Endothelial cell (in vitro differentiated cells): Measurements from ENCODE around the gene SPTBN2. TPM values are rescaled to one million over a fixed set of nuclear protein-coding genes. Genes with fewer than 3 reads are reported as not detected.

ENCODE experiments used
- DNase-seq: peaks from one replicate; pipeline ENCODE4 v3.0.0; 2021; ENCODE audit warnings: low spot score
- H3K27ac Mint-ChIP-seq: one replicate; pipeline ENCODE4 v1.8.0; 2021; ENCODE audit warnings: mixed read lengths, inconsistent platforms; ENCODE audit not compliant: unreplicated experiment
- H3K27me3 Mint-ChIP-seq: one replicate; pipeline ENCODE4 v1.8.0; 2021; ENCODE audit warnings: mild to moderate bottlenecking, moderate library complexity, mixed read lengths, inconsistent platforms; ENCODE audit not compliant: unreplicated experiment
- H3K36me3 Mint-ChIP-seq: one replicate; pipeline ENCODE4 v1.8.0; 2021; ENCODE audit warnings: mild to moderate bottlenecking, low read depth, mixed read lengths, inconsistent platforms; ENCODE audit not compliant: unreplicated experiment
- H3K4me1 Mint-ChIP-seq: one replicate; pipeline ENCODE4 v1.8.0; 2021; ENCODE audit warnings: mild to moderate bottlenecking, mixed read lengths, inconsistent platforms; ENCODE audit not compliant: unreplicated experiment
- H3K4me3 Mint-ChIP-seq: one replicate; pipeline ENCODE4 v1.8.0; 2021; ENCODE audit warnings: mild to moderate bottlenecking, mixed read lengths, inconsistent platforms; ENCODE audit not compliant: unreplicated experiment
- H3K9me3 Mint-ChIP-seq: one replicate; pipeline ENCODE4 v1.8.0; 2021; ENCODE audit warnings: mixed read lengths, inconsistent platforms; ENCODE audit not compliant: unreplicated experiment
- long read RNA-seq: library from polyadenylated mRNA; unstranded; transcript quantifications from one replicate; pipeline ENCODE4 v2.0.0, GENCODE V29; 2020; ENCODE audit not compliant: unreplicated experiment
- total RNA-seq: library from RNA; stranded (reverse); fragmentation: NEBNext Ultra II Directional; extraction: Animal tissue kit (Norgen Biotek cat#: 25700); gene quantifications from one replicate; pipeline ENCODE4 v1.2.1, GENCODE V29; 2021; ENCODE audit not compliant: unreplicated experiment
- TF ChIP-seq, protein P1 (sequence below): fragments of 200-600 bp; sonication (generic); IDR thresholded peaks from one replicate; pipeline ENCODE4 v1.5.0; 2021; ENCODE audit warnings: antibody characterized with exemption; ENCODE audit not compliant: unreplicated experiment

The SPTBN2 gene
- 17.1 TPM for total RNA-seq
- long read RNA-seq, partial matches to known transcripts = 1 of 1 reads
- long read RNA-seq, other reads (novel, unspliced or antisense) = 0 of 1 reads

DNA sequence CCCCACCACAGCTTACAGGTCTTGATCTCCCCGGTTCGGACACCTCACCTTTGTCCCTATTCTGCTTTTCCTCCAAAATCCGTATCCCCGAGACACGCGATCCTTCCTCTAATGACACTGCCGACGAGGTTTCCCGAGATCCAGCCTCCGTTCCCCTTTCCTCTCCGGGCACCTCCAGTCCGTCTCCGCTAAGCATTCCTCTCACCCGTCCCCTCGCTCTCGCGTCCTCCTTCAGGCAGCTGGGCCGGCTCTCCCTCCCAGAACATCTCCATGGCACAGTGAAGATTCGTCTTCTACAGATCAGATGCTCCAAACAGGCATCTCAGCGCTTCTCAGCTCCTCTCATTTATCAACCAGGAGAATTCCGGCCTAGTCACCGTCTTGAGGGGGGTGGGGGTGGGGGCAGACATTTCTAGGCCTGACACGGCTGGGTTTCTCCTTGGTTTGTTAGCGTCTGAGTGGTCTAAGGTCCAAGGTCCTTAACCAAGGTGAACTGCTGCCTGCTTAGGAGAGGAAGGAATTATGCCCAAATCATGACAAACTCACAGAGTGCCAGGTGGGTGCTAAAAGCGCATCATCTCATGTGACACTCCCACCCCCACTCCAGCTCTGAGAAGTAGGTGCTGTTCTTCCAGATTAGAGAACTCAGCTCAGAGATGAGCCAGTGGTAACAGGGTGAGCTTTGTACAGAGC is at the start of gene SPTBN2:
Gene SPTBN2, minus strand, starts transcription at position 524 of the 693 bp plus-strand sequence. CDS start 7,976 bp downstream, outside the sequence.
- DNase-seq = no peak
- peaks cover 14% of the 10 kb centered on the region for H3K27me3 Mint-ChIP-seq
- TF ChIP-seq, protein P1, sequence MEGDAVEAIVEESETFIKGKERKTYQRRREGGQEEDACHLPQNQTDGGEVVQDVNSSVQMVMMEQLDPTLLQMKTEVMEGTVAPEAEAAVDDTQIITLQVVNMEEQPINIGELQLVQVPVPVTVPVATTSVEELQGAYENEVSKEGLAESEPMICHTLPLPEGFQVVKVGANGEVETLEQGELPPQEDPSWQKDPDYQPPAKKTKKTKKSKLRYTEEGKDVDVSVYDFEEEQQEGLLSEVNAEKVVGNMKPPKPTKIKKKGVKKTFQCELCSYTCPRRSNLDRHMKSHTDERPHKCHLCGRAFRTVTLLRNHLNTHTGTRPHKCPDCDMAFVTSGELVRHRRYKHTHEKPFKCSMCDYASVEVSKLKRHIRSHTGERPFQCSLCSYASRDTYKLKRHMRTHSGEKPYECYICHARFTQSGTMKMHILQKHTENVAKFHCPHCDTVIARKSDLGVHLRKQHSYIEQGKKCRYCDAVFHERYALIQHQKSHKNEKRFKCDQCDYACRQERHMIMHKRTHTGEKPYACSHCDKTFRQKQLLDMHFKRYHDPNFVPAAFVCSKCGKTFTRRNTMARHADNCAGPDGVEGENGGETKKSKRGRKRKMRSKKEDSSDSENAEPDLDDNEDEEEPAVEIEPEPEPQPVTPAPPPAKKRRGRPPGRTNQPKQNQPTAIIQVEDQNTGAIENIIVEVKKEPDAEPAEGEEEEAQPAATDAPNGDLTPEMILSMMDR = no peak

DNA sequence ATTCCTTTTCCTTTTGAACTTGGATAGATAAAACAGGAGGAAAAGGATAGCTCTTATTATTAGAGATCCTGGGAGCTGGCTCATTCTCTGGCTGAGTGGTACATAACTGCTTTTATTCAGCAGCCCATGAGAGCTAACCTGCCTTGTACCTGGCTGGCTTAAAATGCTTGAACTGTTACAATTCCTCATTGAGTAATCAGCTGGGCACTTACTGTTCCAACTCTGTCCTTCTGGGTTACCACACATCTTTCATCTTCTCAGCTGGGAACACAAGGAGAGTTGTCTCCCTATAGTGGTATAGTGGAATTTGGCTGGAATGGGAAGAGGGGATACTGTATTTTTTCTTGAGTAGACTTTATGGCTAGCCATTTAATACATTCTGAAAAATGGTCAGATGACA is 39.8 kb upstream of the SPTBN2 start:
- no peak for DNase-seq
- peaks cover 1% of the 10 kb centered on the region for H3K27me3 Mint-ChIP-seq
- H3K4me3 Mint-ChIP-seq = no peak overlapping the region
- TF ChIP-seq, protein P1 = no peak
- no peaks in the 10 kb centered on the region for H3K36me3 Mint-ChIP-seq
- H3K27ac Mint-ChIP-seq = no peak overlapping the region
- no peaks in the 10 kb centered on the region for H3K4me1 Mint-ChIP-seq
- no peaks in the 10 kb centered on the region for H3K9me3 Mint-ChIP-seq

More for the DNA sequence above, at the start of gene SPTBN2:
- Mint-ChIP-seq H3K4me1 (peaks cover 22% of the 10 kb centered on the region), H3K36me3 (peaks cover 4% of the 10 kb centered on the region), H3K27ac (no peak within 1 kb of the TSS), H3K9me3 (no peaks in the 10 kb centered on the region), H3K4me3 (peak within 1 kb of the TSS; percentile 86)

DNA sequence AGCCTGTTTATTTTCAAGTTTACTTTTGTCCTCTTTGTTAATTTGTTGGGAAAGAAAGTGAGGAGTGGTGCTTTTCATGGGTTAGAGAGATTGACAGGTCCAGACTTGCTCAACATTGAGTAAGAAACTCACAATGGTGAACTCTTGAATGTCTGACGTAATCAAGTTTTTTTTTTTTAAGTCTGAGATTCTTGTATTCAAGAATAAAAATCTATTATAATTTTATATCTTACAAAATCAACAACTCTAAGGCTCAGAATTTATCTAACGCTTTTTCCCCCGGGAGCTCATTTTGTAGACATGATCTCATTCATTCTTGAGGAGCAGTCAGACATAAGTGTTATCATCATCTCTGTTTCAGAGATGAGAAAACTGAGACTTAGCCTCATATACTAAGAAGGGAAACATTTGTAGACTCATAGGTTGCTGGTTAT is 39.1 kb upstream of the SPTBN2 start:
- TF ChIP-seq, protein P1 = no peak
- Mint-ChIP-seq H3K27me3 (peaks cover 1% of the 10 kb centered on the region), H3K36me3 (no peaks in the 10 kb centered on the region), H3K9me3 (no peaks in the 10 kb centered on the region), H3K4me3 (no peak overlapping the region), H3K4me1 (no peaks in the 10 kb centered on the region), H3K27ac (no peak overlapping the region)
- no peak for DNase-seq

DNA sequence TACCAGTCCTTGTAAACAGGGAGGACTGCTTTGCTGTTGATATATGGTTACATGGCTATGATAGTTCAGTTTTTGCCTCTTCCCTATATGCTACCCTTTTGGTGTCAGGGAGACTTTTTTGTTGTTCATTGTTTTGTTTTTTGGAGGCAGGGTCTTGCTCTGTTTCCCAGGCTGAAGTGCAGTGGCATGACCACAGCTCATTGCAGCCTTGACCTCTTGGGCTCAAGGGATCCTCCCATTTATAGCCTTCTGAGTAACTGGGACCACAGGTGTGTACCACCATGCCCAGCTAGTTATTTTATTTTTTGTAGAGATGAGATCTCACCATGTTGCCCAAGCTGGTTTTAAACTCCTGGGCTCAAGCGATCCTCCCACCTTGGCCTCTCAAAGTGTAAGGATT is 38.6 kb upstream of the SPTBN2 start:
- no peak overlapping the region for H3K27ac Mint-ChIP-seq
- DNase-seq = no peak
- H3K36me3 Mint-ChIP-seq = no peaks in the 10 kb centered on the region
- peaks cover 1% of the 10 kb centered on the region for H3K27me3 Mint-ChIP-seq
- H3K9me3 Mint-ChIP-seq = no peaks in the 10 kb centered on the region
- TF ChIP-seq, protein P1 = no peak
- no peaks in the 10 kb centered on the region for H3K4me1 Mint-ChIP-seq
- H3K4me3 Mint-ChIP-seq = no peak overlapping the region

DNA sequence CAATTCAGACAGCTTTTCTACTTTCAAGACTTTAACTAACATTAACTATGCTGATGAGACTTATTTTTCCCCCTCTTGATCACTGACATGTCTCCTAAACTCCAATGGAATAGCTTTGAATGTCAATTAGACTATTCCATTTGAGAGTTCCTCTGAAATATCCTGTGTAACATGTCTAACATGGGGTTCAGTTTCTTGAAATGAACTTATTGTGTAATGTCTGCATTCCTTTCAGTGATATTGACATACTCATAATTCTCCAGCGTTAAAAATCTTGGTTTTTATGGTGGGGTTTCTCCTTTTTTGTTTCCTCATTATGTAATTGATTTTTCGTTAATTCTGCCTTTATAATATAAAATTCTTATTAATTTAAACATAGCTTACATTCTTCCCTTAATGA is 37.7 kb upstream of the SPTBN2 start:
- Mint-ChIP-seq H3K36me3 (no peaks in the 10 kb centered on the region), H3K9me3 (no peaks in the 10 kb centered on the region), H3K4me1 (no peaks in the 10 kb centered on the region), H3K27ac (no peak overlapping the region), H3K27me3 (peaks cover 1% of the 10 kb centered on the region), H3K4me3 (no peak overlapping the region)
- TF ChIP-seq, protein P1 = no peak
- DNase-seq = no peak
